AG04450 (cell line): ENCODE data around the gene PCAT6. TPM values are rescaled to one million over a fixed set of nuclear protein-coding genes. Genes with fewer than 3 reads are reported as not detected.

ENCODE experiments used
- CTCF ChIA-PET: fragments of 300-600, 350-600 bp; formaldehyde crosslinking; extraction: SDS; loops from one replicate; lab custom pipeline; 2022; ENCODE audit warnings: antibody characterized with exemption, inconsistent platforms; lab: Charles Lee
- POLR2A ChIA-PET: fragments of 350-600 bp; formaldehyde crosslinking; extraction: SDS; loops from one replicate; lab custom pipeline; 2021; ENCODE audit warnings: antibody characterized with exemption, inconsistent platforms; lab: Yijun Ruan, JAX
- DNase-seq: peaks from one replicate; pipeline ENCODE4 v3.0.0-alpha.2; 2011; ENCODE audit warnings: low read depth, low spot score
- H3K27ac ChIP-seq: one replicate; pipeline ENCODE4 v1.5.1; 2012; ENCODE audit warnings: low read depth, low read length, control low read depth
- H3K27me3 ChIP-seq: one replicate; pipeline ENCODE4 v1.6.0; 2012; ENCODE audit warnings: low read length; ENCODE audit not compliant: control insufficient read depth, insufficient read depth
- H3K4me3 ChIP-seq: 2 replicates; pipeline ENCODE4 v1.5.1; 2011; ENCODE audit warnings: mild to moderate bottlenecking, low read depth, low read length, control low read depth
- H3K9me3 ChIP-seq: 2 replicates; pipeline ENCODE4 v1.5.1; 2012; ENCODE audit warnings: low read length; ENCODE audit not compliant: control insufficient read depth, insufficient read depth
- CTCF ChIP-seq: IDR thresholded peaks from 2 replicates; pipeline ENCODE4 v1.5.1; 2011; ENCODE audit warnings: low read depth, low read length, control low read depth, inconsistent platforms
- polyA plus RNA-seq: library from polyadenylated mRNA; depleted of rRNA; stranded (reverse); fragments of >200 nt; gene quantifications from 2 replicates; pipeline ENCODE4 v1.2.3, GENCODE V29; 2011; rRNA removed
- small RNA-seq: library from RNA; depleted of rRNA; stranded (forward); fragments of <200 nt; gene quantifications from one replicate; pipeline ENCODE3, GENCODE V24; 2012; ENCODE audit warnings: low read depth; ENCODE audit not compliant: insufficient read length

The PCAT6 gene
- polyA plus RNA-seq, 1 experiment, result 3.0 TPM

GRCh38 chr1:202858331-202858730 lies 47.6 kb downstream of the PCAT6 start:
- ChIA-PET POLR2A (no interaction called here), CTCF (no interaction called here)
- Histone ChIP-seq H3K27me3 (no peaks in the 10 kb centered on the region), H3K27ac (no peak overlapping the region), H3K9me3 (no peaks in the 10 kb centered on the region), H3K4me3 (no peak overlapping the region)
- no peak for DNase-seq
- no peak for TF ChIP-seq CTCF

- TF ChIP-seq CTCF, result no peak
- DNase-seq, result no peak
- CTCF ChIA-PET, result no interaction called here
- Histone ChIP-seq H3K4me3 (no peak overlapping the region), H3K9me3 (no peaks in the 10 kb centered on the region), H3K27me3 (no peaks in the 10 kb centered on the region), H3K27ac (no peak overlapping the region)
- POLR2A ChIA-PET, result no interaction called here
Measured at GRCh38 chr1:202858789-202859414, 48.1 kb downstream of the PCAT6 start.

- Histone ChIP-seq H3K27me3 (peaks cover 8% of the 10 kb centered on the region), H3K4me3 (peak overlapping the region; percentile 74), H3K27ac (no peak overlapping the region), H3K9me3 (no peaks in the 10 kb centered on the region)
- ChIA-PET POLR2A (interaction anchor here (0.7 to 2.6 kb wide), 2 partner anchors 50 to 513 kb away, joined by 3 to 10 read pairs; partner anchors contain the start of gene PCAT6), CTCF (interaction anchor here (0.6 kb wide), 1 partner anchor 89 kb away, joined by 7 read pairs; no protein-coding TSS in a partner anchor)
- no peak for DNase-seq
- no peak for TF ChIP-seq CTCF
Measured at GRCh38 chr1:202860744-202861419, 50.1 kb downstream of the PCAT6 start.

Small RNAs within 50 kb of the gene (small RNA-seq; reads per million reads assigned to genes)
- not detected for gene AC098934.3

Other genes with a start within 250 kb of the PCAT6 start
- gene SYT2, start 100.5 kb upstream of the PCAT6 start, polyA plus RNA-seq, result 0.01 and 0.04 TPM in 2 replicates
- gene KDM5B, start 2.5 kb upstream of the PCAT6 start, polyA plus RNA-seq, result 62.7 and 79.1 TPM in 2 replicates
- 11.5 and 12.6 TPM in 2 replicates for gene RABIF, start 78.2 kb downstream of the PCAT6 start, polyA plus RNA-seq
- 42.3 and 54.2 TPM in 2 replicates for gene KLHL12, start 116.3 kb downstream of the PCAT6 start, polyA plus RNA-seq
- gene ADIPOR1, start 147.4 kb downstream of the PCAT6 start, polyA plus RNA-seq, result 120 and 124 TPM in 2 replicates
- gene CYB5R1, start 156.3 kb downstream of the PCAT6 start, polyA plus RNA-seq, result 43.6 and 44.8 TPM in 2 replicates
- gene TMEM183A, start 196.4 kb downstream of the PCAT6 start, polyA plus RNA-seq, result 91.5 and 93.4 TPM in 2 replicates
- 0.82 and 1.5 TPM in 2 replicates for gene PPFIA4, start 215.5 kb downstream of the PCAT6 start, polyA plus RNA-seq